HG02870 (cell line): Measurements from ENCODE around the gene ENGASE.

ENCODE experiments used
- ATAC-seq: cut with Tn5 transposase; IDR thresholded peaks from one replicate; pipeline ENCODE4 v1.9.1; 2021; ENCODE audit warnings: mild to moderate bottlenecking, moderate library complexity; ENCODE audit not compliant: unreplicated experiment

Gene ENGASE

GRCh38 chr17:79079421-79080200, 5.0 kb downstream of the ENGASE start:
- no peak for ATAC-seq

- ATAC-seq, result no peak
These were observed 5.7 kb downstream of the ENGASE start for GRCh38 chr17:79080349-79080748.

- no peak for ATAC-seq
These were observed 6.2 kb downstream of the ENGASE start for GRCh38 chr17:79080761-79081290.

- ATAC-seq, result no peak
These were observed 7.1 kb downstream of the ENGASE start for GRCh38 chr17:79081571-79082276.

GRCh38 chr17:79082311-79083190, 7.9 kb downstream of the ENGASE start:
- ATAC-seq, result no peak

GRCh38 chr17:79083191-79083971, 8.8 kb downstream of the ENGASE start:
- no peak for ATAC-seq

GRCh38 chr17:79084291-79085153, 9.9 kb downstream of the ENGASE start:
- no peak for ATAC-seq

GRCh38 chr17:79085154-79085920, 10.7 kb downstream of the ENGASE start:
- ATAC-seq, result no peak

- ATAC-seq, result no peak
These were observed 11.4 kb downstream of the ENGASE start for GRCh38 chr17:79085921-79086551.

- ATAC-seq, result no peak
These were observed 12.2 kb downstream of the ENGASE start for GRCh38 chr17:79086609-79087427.

GRCh38 chr17:79087428-79088143, 13.0 kb downstream of the ENGASE start:
- no peak for ATAC-seq

- ATAC-seq, result no peak
These were observed 13.8 kb downstream of the ENGASE start for GRCh38 chr17:79088247-79088996.

GRCh38 chr17:79088997-79089328, 14.3 kb downstream of the ENGASE start:
- no peak for ATAC-seq

GRCh38 chr17:79089720-79090442, 15.3 kb downstream of the ENGASE start:
- ATAC-seq, result no peak

- no peak for ATAC-seq
These were observed 16.0 kb downstream of the ENGASE start for GRCh38 chr17:79090443-79091225.
